OCI-LY1 (cell line): ENCODE results near the gene FANCE.

Experiments
- H2AFZ ChIP-seq: fragments of 200-600 bp; sonication (generic), shearing (Covaris generic); 2 replicates; pipeline ENCODE4 v1.6.0; 2014; ENCODE audit warnings: antibody characterized with exemption, mild to moderate bottlenecking, low read length
- H3F3A ChIP-seq: fragments of 200-600 bp; sonication (generic), shearing (Covaris generic); 2 replicates; pipeline ENCODE4 v1.6.0; 2014; ENCODE audit warnings: mild to moderate bottlenecking, antibody characterized with exemption, low read length, moderate library complexity; ENCODE audit not compliant: insufficient read depth
- H3K27ac ChIP-seq: fragments of 200-600 bp; sonication (generic); 2 replicates; pipeline ENCODE4 v1.5.1; 2014; ENCODE audit warnings: low read length, mixed run types, mild to moderate bottlenecking, low read depth; ENCODE audit not compliant: poor library complexity, severe bottlenecking
- H3K27me3 ChIP-seq: fragments of 200-600 bp; sonication (generic); 2 replicates; pipeline ENCODE4 v1.6.0; 2014; ENCODE audit warnings: antibody characterized with exemption, mild to moderate bottlenecking, low read length, moderate library complexity; ENCODE audit not compliant: insufficient read depth
- H3K36me3 ChIP-seq: fragments of 200-600 bp; sonication (generic); 2 replicates; pipeline ENCODE4 v1.6.1; 2014; ENCODE audit warnings: mild to moderate bottlenecking, antibody characterized with exemption, low read length, moderate library complexity, mixed read lengths; ENCODE audit not compliant: insufficient read depth
- H3K4me1 ChIP-seq: fragments of 200-600 bp; sonication (generic); 2 replicates; pipeline ENCODE4 v1.5.1; 2014; ENCODE audit warnings: mild to moderate bottlenecking, low read length, moderate library complexity; ENCODE audit not compliant: insufficient read depth, severe bottlenecking
- H3K4me2 ChIP-seq: fragments of 200-600 bp; sonication (generic), shearing (Covaris generic); 2 replicates; pipeline ENCODE4 v1.6.1; 2014; ENCODE audit warnings: low read length
- H3K4me3 ChIP-seq: fragments of 200-600 bp; sonication (generic); 2 replicates; pipeline ENCODE4 v1.5.1; 2014; ENCODE audit warnings: low read length, low read depth, mild to moderate bottlenecking, mixed read lengths; ENCODE audit not compliant: poor library complexity, severe bottlenecking
- H3K79me2 ChIP-seq: fragments of 200-600 bp; shearing (Covaris generic); 2 replicates; pipeline ENCODE4 v1.6.1; 2016; ENCODE audit warnings: mixed run types, low read length, mixed read lengths; ENCODE audit not compliant: insufficient read depth
- H3K9ac ChIP-seq: fragments of 200-600 bp; sonication (generic), shearing (Covaris generic); 2 replicates; pipeline ENCODE4 v1.6.1; 2014; ENCODE audit warnings: mild to moderate bottlenecking, low read length, mixed read lengths
- H3K9me2 ChIP-seq: fragments of 200-600 bp; sonication (generic), shearing (Covaris generic); 2 replicates; pipeline ENCODE4 v1.6.1; 2014; ENCODE audit warnings: low read depth, mild to moderate bottlenecking, low read length, mixed read lengths
- H3K9me3 ChIP-seq: fragments of 200-600 bp; shearing (Covaris generic); 2 replicates; pipeline ENCODE4 v1.6.1; 2014; ENCODE audit warnings: low read length, mixed read lengths
- H4K20me1 ChIP-seq: fragments of 200-600 bp; sonication (generic), shearing (Covaris generic); 2 replicates; pipeline ENCODE4 v1.6.0; 2016; ENCODE audit warnings: mild to moderate bottlenecking, low read length; ENCODE audit not compliant: insufficient read depth
- EZH2 ChIP-seq: fragments of 200-600 bp; sonication (generic), shearing (Covaris generic); IDR thresholded peaks from 2 replicates; pipeline ENCODE4 v1.8.0; 2017; ENCODE audit warnings: borderline replicate concordance, mixed run types, mild to moderate bottlenecking, antibody characterized with exemption, low read length, moderate library complexity, mixed read lengths
- TF ChIP-seq, protein P1 (sequence below): fragments of 200-600 bp; sonication (generic), shearing (Covaris generic); IDR thresholded peaks from 2 replicates; pipeline ENCODE4 v1.5.1; 2017; ENCODE audit warnings: mild to moderate bottlenecking, antibody characterized with exemption, low read length, moderate library complexity, mixed read lengths

Gene FANCE

DNA sequence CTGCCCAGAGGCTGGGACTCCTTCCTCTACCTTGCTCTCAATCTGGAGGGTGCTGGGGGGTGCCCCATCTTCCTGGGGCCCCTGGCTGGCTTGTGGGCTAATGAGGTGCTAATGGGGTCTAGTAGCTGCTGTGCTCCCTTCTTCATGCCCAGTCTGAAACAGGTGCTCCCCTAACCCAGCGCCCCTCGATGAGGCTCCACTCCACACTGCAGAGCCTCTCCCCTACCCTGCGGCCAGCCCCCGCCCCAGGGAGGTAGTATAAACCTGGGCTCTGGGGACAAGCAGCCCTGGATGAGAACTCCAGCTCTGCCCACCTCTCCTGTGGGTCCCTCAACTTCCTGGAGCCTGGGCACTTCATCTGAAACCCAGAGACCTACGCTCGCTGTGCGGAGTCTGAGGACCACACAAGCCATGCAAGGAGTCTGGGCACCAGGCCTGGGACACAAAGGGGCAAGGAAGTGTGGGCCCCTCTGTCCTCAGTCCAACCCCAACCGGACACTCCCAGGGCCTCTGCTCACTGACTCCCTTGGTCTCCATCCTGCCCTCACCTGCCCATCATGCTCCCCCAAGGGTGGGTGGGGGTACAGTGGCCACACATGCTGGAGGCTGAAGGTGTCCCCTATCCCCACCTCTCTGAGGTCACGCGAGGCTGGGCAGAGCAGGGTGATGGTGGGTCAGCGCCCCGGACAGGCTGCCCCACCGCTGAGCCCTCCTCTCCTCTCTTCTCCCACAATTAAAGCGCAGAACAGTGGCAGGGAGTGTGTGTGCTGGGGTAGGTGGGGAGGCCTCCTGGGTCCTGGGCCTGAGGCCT, 22.2 kb downstream of the FANCE start:
- Histone ChIP-seq H3K9me2 (no peaks in the 10 kb centered on the region), H3K4me3 (no peak overlapping the region), H3K4me2 (no peak overlapping the region), H3K27me3 (no peaks in the 10 kb centered on the region), H4K20me1 (no peaks in the 10 kb centered on the region), H3K9me3 (no peaks in the 10 kb centered on the region), H3F3A (peaks cover 15% of the 10 kb centered on the region; the same call in 1 of the 2 replicates), H3K4me1 (peaks cover 29% of the 10 kb centered on the region), H2AFZ (no peak overlapping the region), H3K79me2 (peaks cover 5% of the 10 kb centered on the region; the same call in 1 of the 2 replicates), H3K36me3 (peaks cover 51% of the 10 kb centered on the region), H3K27ac (no peak overlapping the region), H3K9ac (no peak overlapping the region)
- TF ChIP-seq, protein P1, sequence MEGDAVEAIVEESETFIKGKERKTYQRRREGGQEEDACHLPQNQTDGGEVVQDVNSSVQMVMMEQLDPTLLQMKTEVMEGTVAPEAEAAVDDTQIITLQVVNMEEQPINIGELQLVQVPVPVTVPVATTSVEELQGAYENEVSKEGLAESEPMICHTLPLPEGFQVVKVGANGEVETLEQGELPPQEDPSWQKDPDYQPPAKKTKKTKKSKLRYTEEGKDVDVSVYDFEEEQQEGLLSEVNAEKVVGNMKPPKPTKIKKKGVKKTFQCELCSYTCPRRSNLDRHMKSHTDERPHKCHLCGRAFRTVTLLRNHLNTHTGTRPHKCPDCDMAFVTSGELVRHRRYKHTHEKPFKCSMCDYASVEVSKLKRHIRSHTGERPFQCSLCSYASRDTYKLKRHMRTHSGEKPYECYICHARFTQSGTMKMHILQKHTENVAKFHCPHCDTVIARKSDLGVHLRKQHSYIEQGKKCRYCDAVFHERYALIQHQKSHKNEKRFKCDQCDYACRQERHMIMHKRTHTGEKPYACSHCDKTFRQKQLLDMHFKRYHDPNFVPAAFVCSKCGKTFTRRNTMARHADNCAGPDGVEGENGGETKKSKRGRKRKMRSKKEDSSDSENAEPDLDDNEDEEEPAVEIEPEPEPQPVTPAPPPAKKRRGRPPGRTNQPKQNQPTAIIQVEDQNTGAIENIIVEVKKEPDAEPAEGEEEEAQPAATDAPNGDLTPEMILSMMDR, result no peak

DNA sequence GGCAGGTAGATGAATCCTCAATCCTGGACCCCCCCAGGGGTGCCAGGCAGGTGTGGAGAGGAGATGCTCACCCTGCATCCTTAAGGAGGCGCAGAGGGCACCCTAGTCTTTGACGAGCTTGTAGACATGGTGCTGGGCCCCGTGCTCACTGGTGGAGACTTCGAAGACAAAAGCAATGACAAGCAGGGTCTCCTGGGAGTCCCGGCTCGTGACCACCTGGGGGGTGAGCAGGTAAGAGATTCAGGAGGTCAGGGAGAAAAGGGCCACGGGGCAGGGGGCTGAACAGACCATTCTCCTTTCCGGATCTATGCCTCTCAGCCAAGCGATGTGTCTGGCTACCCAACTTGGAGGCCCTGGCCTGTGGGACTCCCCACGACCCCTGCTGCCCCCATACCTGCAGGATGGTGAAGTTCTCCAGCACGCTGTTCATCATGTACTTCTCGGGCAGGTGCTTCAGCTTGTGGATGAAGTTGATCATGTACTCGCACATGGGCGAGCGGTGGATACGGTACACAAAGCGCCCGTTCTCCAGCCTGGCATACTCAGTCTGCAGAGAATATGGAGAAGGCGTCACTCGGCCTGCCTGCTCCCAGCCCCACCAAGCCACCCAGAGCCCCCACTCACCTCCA, 22.9 kb downstream of the FANCE start:
- Histone ChIP-seq H2AFZ (no peak overlapping the region), H3F3A (0 out of 2 replicates have a peak, but pooled peaks cover 9% of the 10 kb centered on the region), H3K4me1 (peaks cover 24% of the 10 kb centered on the region), H3K4me3 (no peak overlapping the region), H3K27me3 (no peaks in the 10 kb centered on the region), H4K20me1 (no peaks in the 10 kb centered on the region), H3K4me2 (no peak overlapping the region), H3K27ac (no peak overlapping the region), H3K79me2 (no peaks in the 10 kb centered on the region), H3K36me3 (peaks cover 44% of the 10 kb centered on the region), H3K9ac (no peak overlapping the region), H3K9me3 (no peaks in the 10 kb centered on the region), H3K9me2 (no peaks in the 10 kb centered on the region)
- TF ChIP-seq, protein P1, result no peak
- no peak for TF ChIP-seq EZH2

- H3K36me3 ChIP-seq, result peaks cover 39% of the 10 kb centered on the region
- no peaks in the 10 kb centered on the region for H3K27me3 ChIP-seq
- H3K79me2 ChIP-seq, result no peaks in the 10 kb centered on the region
- no peak overlapping the region for H3K27ac ChIP-seq
- no peak overlapping the region for H3K9ac ChIP-seq
- H3K4me1 ChIP-seq, result peaks cover 18% of the 10 kb centered on the region
- H3K4me3 ChIP-seq, result no peak overlapping the region
- no peaks in the 10 kb centered on the region for H3K9me2 ChIP-seq
- H3K9me3 ChIP-seq, result no peaks in the 10 kb centered on the region
- no peak overlapping the region for H3K4me2 ChIP-seq
- no peak overlapping the region for H2AFZ ChIP-seq
- 0 out of 2 replicates have a peak, but pooled peaks cover 6% of the 10 kb centered on the region for H3F3A ChIP-seq
- TF ChIP-seq, protein P1, result no peak
- TF ChIP-seq EZH2, result no peak
- H4K20me1 ChIP-seq, result no peaks in the 10 kb centered on the region
Measured at GRCh38 chr6:35475573-35475972, 23.4 kb downstream of the FANCE start.
